ENCODE results near the gene EHHADH. TPM values are rescaled to one million over a fixed set of nuclear protein-coding genes. Genes with fewer than 3 reads are reported as not detected.

The EHHADH gene
- total and polyA plus RNA-seq, 9 of the 15 experiments (the other 6 are each of a cell fraction or from before 2014, with no cell fraction given), result 3.6 to 6.4 (median 5.4) TPM

GRCh38 chr3:185253645-185254410 is at the start of gene EHHADH (continued):
- TF ChIP-seq REST (IDR thresholded peaks at IDR 0.05; ENCODE audit: borderline replicate concordance) (no peak), REST (CRISPR knock-in tag; IDR thresholded peaks at IDR 0.05; ENCODE audit: low read depth) (no peak), ZBTB12 (CRISPR knock-in tag; IDR thresholded peaks at IDR 0.05) (no peak), ZNF124 (CRISPR knock-in tag; IDR thresholded peaks at IDR 0.05) (no peak), ZNF780A (CRISPR knock-in tag; IDR thresholded peaks at IDR 0.05) (no peak), ATF1 (CRISPR knock-in tag; IDR thresholded peaks at IDR 0.05) (no peak), ATF1 (tag; IDR thresholded peaks at IDR 0.05) (peak; percentile 48), RBM15 (IDR thresholded peaks at IDR 0.05; ENCODE audit: insufficient read depth, low read length) (no peak), LEF1 (IDR thresholded peaks at IDR 0.05) (no peak), HDAC1 (IDR thresholded peaks at IDR 0.05) (no peak), NCOR1 (IDR thresholded peaks at IDR 0.05) (no peak), GMEB1 (CRISPR knock-in tag; IDR thresholded peaks at IDR 0.05) (no peak), SMAD3 (CRISPR knock-in tag; conservative IDR thresholded peaks at IDR 0.05) (no peak), ZNF263 (CRISPR knock-in tag; IDR thresholded peaks at IDR 0.05; ENCODE audit: borderline replicate concordance) (no peak), NKRF (IDR thresholded peaks at IDR 0.05; ENCODE audit: borderline replicate concordance) (no peak)

All from K562 (cell line).